GM23338 (cell line): ENCODE results near the gene SLC3A2. TPM values are rescaled to one million over a fixed set of nuclear protein-coding genes. Genes with fewer than 3 reads are reported as not detected.

Experiments used
- ATAC-seq: fragments of 200-7000 bp; cut with Tn5 transposase; 3 replicates; pipeline ENCODE4 v1.9.1; 2020
- DNase-seq: peaks from one replicate; pipeline ENCODE4 v3.0.0-alpha.2; 2015; ENCODE audit warnings: low spot score
- H2AFZ ChIP-seq: fragments of 200-600 bp; sonication (generic); 2 replicates; pipeline ENCODE4 v1.8.0; 2016; ENCODE audit warnings: antibody characterized with exemption, mild to moderate bottlenecking, moderate library complexity
- H3F3A ChIP-seq: fragments of 200-600 bp; sonication (generic); replicated peaks from 2 replicates; pipeline ENCODE4 v1.8.0; 2017; ENCODE audit warnings: antibody characterized with exemption, mixed run types, low read depth
- H3K27ac ChIP-seq: fragments of 200-600 bp; sonication (generic); 2 replicates; pipeline ENCODE4 v1.6.1; 2016; ENCODE audit warnings: low read depth
- H3K27me3 ChIP-seq: fragments of 200-600 bp; sonication (generic); 2 replicates; pipeline ENCODE4 v1.8.0; 2016; ENCODE audit warnings: mild to moderate bottlenecking, mixed run types, moderate library complexity; ENCODE audit not compliant: insufficient read depth
- H3K36me3 ChIP-seq: fragments of 200-600 bp; sonication (generic); 2 replicates; pipeline ENCODE4 v1.8.0; 2016; ENCODE audit warnings: mild to moderate bottlenecking; ENCODE audit not compliant: insufficient read depth
- H3K4me1 ChIP-seq: fragments of 200-600 bp; sonication (generic); 2 replicates; pipeline ENCODE4 v1.8.0; 2016; ENCODE audit warnings: mild to moderate bottlenecking, moderate library complexity; ENCODE audit not compliant: insufficient read depth
- H3K4me2 ChIP-seq: fragments of 200-600 bp; sonication (generic); 2 replicates; pipeline ENCODE4 v1.7.1; 2017; ENCODE audit warnings: mixed run types
- H3K4me3 ChIP-seq: fragments of 200-600 bp; sonication (generic); 2 replicates; pipeline ENCODE4 v1.6.1; 2016; ENCODE audit warnings: mixed run types
- H3K79me2 ChIP-seq: fragments of 200-600 bp; sonication (generic); replicated peaks from 2 replicates; pipeline ENCODE4 v1.8.0; 2017; ENCODE audit warnings: mild to moderate bottlenecking; ENCODE audit not compliant: insufficient read depth
- H3K9me2 ChIP-seq: fragments of 200-600 bp; sonication (generic); 2 replicates; pipeline ENCODE4 v1.8.0; 2017; ENCODE audit not compliant: insufficient read depth
- H4K20me1 ChIP-seq: fragments of 200-600 bp; sonication (generic); replicated peaks from 2 replicates; pipeline ENCODE4 v1.8.0; 2017; ENCODE audit warnings: mild to moderate bottlenecking; ENCODE audit not compliant: insufficient read depth
- H3K27ac Mint-ChIP-seq: 2 replicates; pipeline ENCODE4 v1.8.0; 2020; ENCODE audit warnings: inconsistent platforms, mild to moderate bottlenecking, moderate library complexity, mixed read lengths
- H3K27me3 Mint-ChIP-seq: 3 replicates; pipeline ENCODE4 v1.8.0; 2022; ENCODE audit warnings: low read depth, mild to moderate bottlenecking, moderate library complexity, mixed read lengths, inconsistent platforms; ENCODE audit not compliant: insufficient read depth, poor library complexity
- H3K36me3 Mint-ChIP-seq: 3 replicates; pipeline ENCODE4 v1.8.0; 2021; ENCODE audit warnings: low read depth, mild to moderate bottlenecking, inconsistent platforms, moderate library complexity, mixed read lengths
- H3K4me1 Mint-ChIP-seq: 3 replicates; pipeline ENCODE4 v1.8.0; 2020; ENCODE audit warnings: mild to moderate bottlenecking, inconsistent platforms, mixed read lengths
- H3K4me3 Mint-ChIP-seq: 3 replicates; pipeline ENCODE4 v1.8.0; 2021; ENCODE audit warnings: moderate library complexity, mild to moderate bottlenecking, inconsistent platforms, mixed read lengths
- H3K9me3 Mint-ChIP-seq: 3 replicates; pipeline ENCODE4 v1.8.0; 2020; ENCODE audit warnings: moderate library complexity, mild to moderate bottlenecking, inconsistent platforms, mixed read lengths
- CREB1 ChIP-seq: fragments of 250-450 bp; sonication (Bioruptor Pico); IDR thresholded peaks from 2 replicates; pipeline ENCODE4 v1.5.0; 2020; ENCODE audit warnings: low read depth, mild to moderate bottlenecking, moderate library complexity
- CTCF ChIP-seq, 2 experiments: fragments of 200-600 bp in 1 of 2; sonication (generic) in 1 of 2; conservative IDR thresholded peaks; 2 replicates each; pipeline versions ENCODE4 v1.5.1 to v1.6.1; 2016 to 2017; ENCODE audit warnings: antibody characterized with exemption in 2 of 2, low read depth in 2 of 2, mild to moderate bottlenecking in 2 of 2, moderate library complexity in 1 of 2
- EZH2phosphoT487 ChIP-seq: fragments of 200-600 bp; sonication (generic); IDR thresholded peaks from one replicate; pipeline ENCODE4 v1.8.1; 2018; ENCODE audit warnings: antibody characterized with exemption; ENCODE audit not compliant: unreplicated experiment
- JUNB ChIP-seq: IDR thresholded peaks from one replicate; pipeline ENCODE4 v1.6.1; 2016; ENCODE audit warnings: antibody characterized with exemption; ENCODE audit not compliant: unreplicated experiment
- NANOG ChIP-seq: IDR thresholded peaks from 2 replicates; pipeline ENCODE4 v1.6.1; 2016; ENCODE audit warnings: antibody characterized with exemption, borderline replicate concordance
- REST ChIP-seq: IDR thresholded peaks from one replicate; pipeline ENCODE4 v1.6.1; 2018; ENCODE audit warnings: antibody characterized with exemption; ENCODE audit not compliant: unreplicated experiment
- STAT1 ChIP-seq: IDR thresholded peaks from one replicate; pipeline ENCODE4 v1.6.1; 2016; ENCODE audit warnings: antibody characterized with exemption; ENCODE audit not compliant: unreplicated experiment
- ZNF114 ChIP-seq: fragments of 250-450 bp; sonication (Bioruptor Pico); IDR thresholded peaks from 2 replicates; pipeline ENCODE4 v1.5.0; 2020; ENCODE audit warnings: mild to moderate bottlenecking, moderate library complexity
- ZNF331 ChIP-seq: fragments of 250-450 bp; sonication (Bioruptor Pico); IDR thresholded peaks from 2 replicates; pipeline ENCODE4 v1.5.0; 2020; ENCODE audit warnings: low read depth, mild to moderate bottlenecking, moderate library complexity
- ZNF462 ChIP-seq: fragments of 250-450 bp; sonication (Bioruptor Pico); IDR thresholded peaks from 2 replicates; pipeline ENCODE4 v1.5.0; 2020; ENCODE audit warnings: mild to moderate bottlenecking, moderate library complexity
- polyA plus RNA-seq: library from polyadenylated mRNA; unstranded; fragments of >200 nt; fragmentation: Nextera tagmentation; extraction: Ambion mirVana; gene quantifications from 2 replicates; pipeline ENCODE4 v1.2.1, GENCODE V29; 2016
- total RNA-seq: library from RNA; depleted of rRNA; stranded (reverse); fragments of >200 nt; shearing (Covaris generic); gene quantifications from 2 replicates; pipeline ENCODE4 v1.2.3, GENCODE V29; 2014
- TF ChIP-seq, protein P1 (sequence below): IDR thresholded peaks from 2 replicates; pipeline ENCODE4 v1.6.1; 2016; ENCODE audit warnings: antibody characterized with exemption

Gene SLC3A2
- total and polyA plus RNA-seq, 2 experiments from 2014 or later = 240 to 425 TPM

- TF ChIP-seq REST (no peak), CTCF (conservative IDR thresholded peaks at IDR 0.05; ENCODE audit: low read depth in 2 of 2) (no peak), STAT1 (no peak)
Measured at GRCh38 chr11:62852523-62853188, 28.0 kb upstream of the SLC3A2 start (continued).

GRCh38 chr11:62853279-62853965 lies 27.3 kb upstream of the SLC3A2 start:
- Histone ChIP-seq H2AFZ (no peak overlapping the region), H3K9me2 (no peaks in the 10 kb centered on the region), H4K20me1 (peaks cover 29% of the 10 kb centered on the region), H3K4me2 (peak overlapping the region; percentile 100), H3K36me3 (peaks cover 36% of the 10 kb centered on the region), H3K79me2 (peaks cover 59% of the 10 kb centered on the region), H3K27me3 (no peaks in the 10 kb centered on the region), H3F3A (peaks cover 73% of the 10 kb centered on the region), H3K4me1 (peaks cover 34% of the 10 kb centered on the region), H3K27ac (peak overlapping the region; percentile 97), H3K4me3 (peak overlapping the region; percentile 100)
- peak overlapping the region; percentile 100 for H3K27ac Mint-ChIP-seq
- ATAC-seq = no peak
- H3K27me3 Mint-ChIP-seq = peaks cover 70% of the 10 kb centered on the region
- peaks cover 76% of the 10 kb centered on the region for H3K36me3 Mint-ChIP-seq
- no peak for DNase-seq
- H3K9me3 Mint-ChIP-seq = peaks cover 19% of the 10 kb centered on the region
- peaks cover 32% of the 10 kb centered on the region; the same call in 2 of the 3 replicates for H3K4me1 Mint-ChIP-seq
- peak overlapping the region; percentile 98 for H3K4me3 Mint-ChIP-seq
- TF ChIP-seq ZNF331 (CRISPR knock-in tag) (no peak), JUNB (no peak), ZNF462 (no peak), STAT1 (no peak), ZNF114 (no peak), NANOG (no peak), EZH2phosphoT487 (no peak), CREB1 (no peak)
- TF ChIP-seq, protein P1, sequence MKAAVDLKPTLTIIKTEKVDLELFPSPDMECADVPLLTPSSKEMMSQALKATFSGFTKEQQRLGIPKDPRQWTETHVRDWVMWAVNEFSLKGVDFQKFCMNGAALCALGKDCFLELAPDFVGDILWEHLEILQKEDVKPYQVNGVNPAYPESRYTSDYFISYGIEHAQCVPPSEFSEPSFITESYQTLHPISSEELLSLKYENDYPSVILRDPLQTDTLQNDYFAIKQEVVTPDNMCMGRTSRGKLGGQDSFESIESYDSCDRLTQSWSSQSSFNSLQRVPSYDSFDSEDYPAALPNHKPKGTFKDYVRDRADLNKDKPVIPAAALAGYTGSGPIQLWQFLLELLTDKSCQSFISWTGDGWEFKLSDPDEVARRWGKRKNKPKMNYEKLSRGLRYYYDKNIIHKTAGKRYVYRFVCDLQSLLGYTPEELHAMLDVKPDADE = no peak
